Activated CD4-positive, alpha-beta T cell treated with anti-CD3 and anti-CD28 coated beads for 48 hours (primary cell): ENCODE data around the gene ZNF281.
"Not testable (repeated sequence)": the region's sequence is repeated elsewhere in the genome, so short reads cannot be mapped to it uniquely, and the experiment has no call there.

Experiments used
- DNase-seq: peaks from one replicate; pipeline ENCODE4 v3.0.0-alpha.2; 2020

The ZNF281 gene, protein sequence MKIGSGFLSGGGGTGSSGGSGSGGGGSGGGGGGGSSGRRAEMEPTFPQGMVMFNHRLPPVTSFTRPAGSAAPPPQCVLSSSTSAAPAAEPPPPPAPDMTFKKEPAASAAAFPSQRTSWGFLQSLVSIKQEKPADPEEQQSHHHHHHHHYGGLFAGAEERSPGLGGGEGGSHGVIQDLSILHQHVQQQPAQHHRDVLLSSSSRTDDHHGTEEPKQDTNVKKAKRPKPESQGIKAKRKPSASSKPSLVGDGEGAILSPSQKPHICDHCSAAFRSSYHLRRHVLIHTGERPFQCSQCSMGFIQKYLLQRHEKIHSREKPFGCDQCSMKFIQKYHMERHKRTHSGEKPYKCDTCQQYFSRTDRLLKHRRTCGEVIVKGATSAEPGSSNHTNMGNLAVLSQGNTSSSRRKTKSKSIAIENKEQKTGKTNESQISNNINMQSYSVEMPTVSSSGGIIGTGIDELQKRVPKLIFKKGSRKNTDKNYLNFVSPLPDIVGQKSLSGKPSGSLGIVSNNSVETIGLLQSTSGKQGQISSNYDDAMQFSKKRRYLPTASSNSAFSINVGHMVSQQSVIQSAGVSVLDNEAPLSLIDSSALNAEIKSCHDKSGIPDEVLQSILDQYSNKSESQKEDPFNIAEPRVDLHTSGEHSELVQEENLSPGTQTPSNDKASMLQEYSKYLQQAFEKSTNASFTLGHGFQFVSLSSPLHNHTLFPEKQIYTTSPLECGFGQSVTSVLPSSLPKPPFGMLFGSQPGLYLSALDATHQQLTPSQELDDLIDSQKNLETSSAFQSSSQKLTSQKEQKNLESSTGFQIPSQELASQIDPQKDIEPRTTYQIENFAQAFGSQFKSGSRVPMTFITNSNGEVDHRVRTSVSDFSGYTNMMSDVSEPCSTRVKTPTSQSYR

DNA sequence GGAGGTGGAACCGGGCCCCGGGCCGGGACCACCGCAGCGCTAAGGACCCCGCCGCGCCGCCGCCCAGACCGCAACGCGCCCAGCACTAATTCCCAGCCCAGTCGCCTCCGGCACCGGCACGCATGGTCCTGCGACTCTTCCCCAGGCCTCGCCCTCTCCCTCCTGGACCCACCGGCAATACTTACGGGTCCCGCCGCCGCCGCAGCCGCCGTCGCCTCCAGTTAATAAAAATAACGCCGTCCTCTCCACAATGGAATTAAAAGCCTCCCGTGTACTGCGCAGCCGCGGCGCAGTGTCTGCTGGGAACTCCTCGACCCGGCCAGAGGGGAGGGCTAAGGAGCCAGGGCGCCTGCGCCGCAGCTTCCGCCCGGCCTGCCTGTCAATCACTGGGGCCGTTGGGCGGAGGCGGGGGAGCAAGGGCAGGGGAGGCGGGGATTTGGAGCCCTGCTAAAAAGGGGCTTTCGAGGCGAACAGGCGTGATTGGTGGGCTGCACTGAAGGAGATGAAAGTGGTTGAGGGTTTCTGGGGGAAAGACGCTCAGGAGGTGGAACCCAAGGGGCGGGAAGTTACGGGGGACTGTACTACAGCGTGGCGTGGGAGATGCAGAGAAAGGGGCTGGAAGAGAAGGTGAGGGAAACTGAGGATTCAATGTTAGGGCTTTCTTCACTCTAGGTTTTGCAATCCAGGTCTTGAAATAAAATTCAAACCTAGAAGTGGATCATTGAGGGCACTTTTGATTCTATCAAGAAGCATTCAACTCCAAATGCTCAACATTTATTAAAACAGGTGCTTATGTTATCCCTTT lies at the start of gene ZNF281:
ZNF281 (minus strand) TSS at position 276 of the 805 bp plus-strand sequence. CDS start 331 bp downstream, outside the sequence.
- DNase-seq = peak; percentile 96

DNA sequence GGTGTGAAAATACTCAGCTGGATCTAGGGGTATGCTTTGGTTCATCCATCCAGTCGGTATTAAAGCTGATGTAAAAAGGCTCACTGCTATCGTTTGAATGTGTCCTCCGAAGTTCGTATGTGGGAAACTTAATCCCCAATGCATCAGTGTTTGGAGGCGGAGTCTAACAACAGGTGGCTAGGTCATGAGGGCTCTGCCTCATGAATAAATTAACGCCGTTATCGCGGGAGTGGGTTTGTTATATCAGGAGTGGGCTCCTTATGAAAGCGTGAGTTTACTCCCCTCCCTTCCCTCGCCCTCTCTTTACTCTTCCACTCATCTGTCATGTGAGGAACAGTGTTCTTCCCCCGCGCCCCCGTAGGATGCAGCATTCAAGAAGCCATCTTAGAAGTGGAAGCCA lies 48.9 kb upstream of the ZNF281 start:
- no peak for DNase-seq

- no peak for DNase-seq
Measured at GRCh38 chr1:200457810-200458209, 48.0 kb upstream of the ZNF281 start.

DNA sequence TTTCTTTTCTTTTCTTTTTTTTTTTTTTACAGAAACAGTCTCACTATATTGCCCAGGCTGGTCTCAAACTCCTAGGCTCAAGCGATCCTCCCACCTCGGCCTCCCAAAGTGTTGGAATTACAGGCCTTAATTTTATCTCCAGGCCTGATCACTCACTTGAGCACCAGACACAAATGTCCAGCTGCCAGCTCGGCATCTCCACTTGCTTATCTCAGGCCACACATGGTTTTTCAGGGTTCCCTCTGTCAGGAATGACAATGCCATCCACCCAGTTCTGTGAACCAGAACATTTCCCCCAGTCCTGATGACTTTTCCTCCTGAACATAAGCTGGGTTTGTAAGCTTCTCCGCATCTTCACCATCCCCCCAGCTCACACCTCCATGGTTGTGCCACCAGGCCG lies 44.6 kb upstream of the ZNF281 start:
- DNase-seq = no peak

- DNase-seq = no peak
Measured at GRCh38 chr1:200453553-200453905, 43.7 kb upstream of the ZNF281 start.

- no peak for DNase-seq
Measured at GRCh38 chr1:200452850-200453552, 43.2 kb upstream of the ZNF281 start.

GRCh38 chr1:200448034-200448762 lies 38.4 kb upstream of the ZNF281 start:
- DNase-seq = peak; percentile 7

DNA sequence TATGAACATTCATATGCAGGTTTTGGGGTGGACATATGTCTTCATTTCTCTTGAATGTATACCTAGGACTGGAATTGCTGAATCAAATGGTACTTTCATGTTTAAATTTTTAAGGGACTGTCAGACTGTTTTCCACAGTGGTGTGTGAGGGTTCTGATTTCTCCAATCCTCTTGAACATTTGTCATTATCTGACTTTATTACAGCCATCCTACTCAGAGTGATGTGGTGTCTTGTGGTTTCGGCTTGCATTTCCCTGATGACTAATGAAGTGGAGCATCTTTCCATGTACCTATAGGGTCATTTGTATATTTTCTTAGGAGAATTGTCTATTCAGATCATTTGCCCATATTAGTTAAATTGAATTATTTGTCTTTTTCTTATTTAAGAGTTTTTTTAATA lies 35.4 kb upstream of the ZNF281 start:
- peak; percentile 25 for DNase-seq

DNA sequence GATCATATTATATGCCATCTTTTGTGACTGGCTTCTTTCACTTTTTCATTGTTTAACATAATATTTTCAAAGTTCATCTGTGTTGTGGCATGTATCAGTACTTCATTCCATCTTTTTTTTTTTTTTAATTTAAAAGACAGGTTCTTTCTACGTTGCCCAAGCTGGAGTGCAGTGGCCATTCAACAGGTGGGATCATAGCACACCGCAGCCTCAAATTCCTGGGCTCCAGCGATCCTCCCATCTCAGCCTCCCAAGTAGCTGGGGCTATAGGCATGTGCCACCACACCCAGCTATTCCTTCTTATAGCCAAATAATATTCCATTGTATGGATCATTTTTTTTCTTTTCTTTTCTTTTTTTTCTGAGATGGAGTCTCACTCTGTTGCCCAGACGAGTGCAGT lies 34.6 kb upstream of the ZNF281 start:
- DNase-seq = no peak

GRCh38 chr1:200443860-200444259 lies 34.0 kb upstream of the ZNF281 start:
- no peak for DNase-seq

DNA sequence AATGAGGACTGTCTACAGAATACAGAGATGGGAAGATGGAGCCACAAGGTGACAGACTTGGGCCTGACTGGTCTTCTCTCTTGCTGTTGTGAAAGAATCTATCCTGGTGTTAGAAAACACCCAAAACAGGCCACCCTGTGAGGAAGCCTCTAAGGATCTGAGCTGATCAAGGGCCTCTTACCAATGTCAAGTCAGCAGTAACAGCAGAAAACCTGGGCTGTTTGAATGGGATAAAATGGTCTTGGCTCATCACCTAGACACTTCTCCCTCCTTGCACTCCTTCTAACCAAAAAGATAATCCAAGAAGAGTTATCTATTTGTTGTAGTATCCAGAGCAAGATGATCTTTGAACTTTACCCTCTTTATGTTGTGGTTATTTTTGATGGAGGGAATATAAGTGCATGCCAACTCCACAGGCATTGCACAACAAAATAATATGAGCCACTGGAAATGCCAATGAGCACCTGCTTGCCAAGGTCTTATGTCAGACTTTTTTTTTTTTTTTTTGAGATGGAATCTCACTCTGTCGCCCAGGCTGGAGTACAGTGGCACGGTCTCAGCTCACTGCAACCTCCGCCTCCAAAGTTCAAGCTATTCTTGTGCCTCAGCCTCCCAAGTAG lies 32.8 kb upstream of the ZNF281 start:
- no peak for DNase-seq

DNA sequence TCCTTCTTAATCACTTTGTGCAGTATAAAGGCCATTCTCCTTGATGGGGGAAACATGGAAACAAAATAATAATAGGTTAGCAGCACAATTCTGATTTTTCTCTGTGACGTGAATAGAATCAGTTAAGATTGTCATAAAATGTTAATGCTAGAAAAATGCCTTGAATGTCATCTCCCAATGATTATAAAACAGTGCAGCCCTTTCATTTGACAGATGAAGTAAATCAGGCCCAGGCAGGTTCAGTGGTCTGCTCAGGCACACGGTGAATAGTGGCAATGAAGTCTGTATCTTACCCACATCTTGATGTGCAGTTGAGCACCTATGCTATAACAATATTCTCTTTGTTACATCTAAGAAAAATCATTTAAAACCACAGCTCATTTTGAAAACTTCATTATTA lies 32.2 kb upstream of the ZNF281 start:
- no peak for DNase-seq

- DNase-seq = no peak
Measured at GRCh38 chr1:200438911-200439310, 29.1 kb upstream of the ZNF281 start.

DNA sequence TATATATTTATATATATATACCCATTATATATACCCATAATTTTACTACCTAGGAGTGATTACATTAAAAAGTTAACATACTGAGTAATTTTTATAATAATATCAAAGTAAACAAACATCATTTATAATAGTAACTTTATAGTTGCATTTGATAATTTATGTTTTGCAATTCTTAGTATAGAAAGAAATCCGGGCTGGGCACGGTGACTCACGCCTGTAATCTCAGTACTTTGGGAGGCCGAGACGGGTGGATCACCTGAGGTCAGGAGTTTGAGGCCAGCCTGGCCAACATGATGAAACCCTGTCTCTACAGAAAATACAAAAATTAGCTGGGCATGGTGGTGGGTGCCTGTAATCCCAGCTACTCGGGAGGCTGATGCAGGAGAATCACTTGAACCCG lies 28.6 kb upstream of the ZNF281 start:
- not testable (repeated sequence) for DNase-seq

GRCh38 chr1:200437556-200438203 lies 27.8 kb upstream of the ZNF281 start:
- DNase-seq = no peak

DNA sequence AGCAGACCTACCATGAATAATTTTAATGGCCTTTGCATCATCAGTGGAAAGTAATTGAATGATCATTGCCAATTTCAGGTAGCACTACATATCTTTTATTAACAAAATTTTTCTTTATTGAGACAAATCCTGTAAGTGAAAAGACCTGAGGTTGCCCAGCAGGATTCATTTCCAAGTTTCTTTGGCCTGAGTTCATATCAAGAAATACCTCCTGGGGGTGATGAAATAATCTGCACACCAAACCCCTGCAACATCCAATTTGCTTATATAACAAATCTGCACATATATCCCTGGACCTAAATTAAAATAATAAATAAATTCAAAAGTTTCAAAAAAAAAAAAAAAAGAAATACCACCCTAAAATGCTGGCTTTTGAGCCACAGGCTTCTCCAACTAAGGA lies 27.3 kb upstream of the ZNF281 start:
- no peak for DNase-seq

- DNase-seq = no peak
Measured at GRCh38 chr1:200436436-200436835, 26.6 kb upstream of the ZNF281 start.

DNA sequence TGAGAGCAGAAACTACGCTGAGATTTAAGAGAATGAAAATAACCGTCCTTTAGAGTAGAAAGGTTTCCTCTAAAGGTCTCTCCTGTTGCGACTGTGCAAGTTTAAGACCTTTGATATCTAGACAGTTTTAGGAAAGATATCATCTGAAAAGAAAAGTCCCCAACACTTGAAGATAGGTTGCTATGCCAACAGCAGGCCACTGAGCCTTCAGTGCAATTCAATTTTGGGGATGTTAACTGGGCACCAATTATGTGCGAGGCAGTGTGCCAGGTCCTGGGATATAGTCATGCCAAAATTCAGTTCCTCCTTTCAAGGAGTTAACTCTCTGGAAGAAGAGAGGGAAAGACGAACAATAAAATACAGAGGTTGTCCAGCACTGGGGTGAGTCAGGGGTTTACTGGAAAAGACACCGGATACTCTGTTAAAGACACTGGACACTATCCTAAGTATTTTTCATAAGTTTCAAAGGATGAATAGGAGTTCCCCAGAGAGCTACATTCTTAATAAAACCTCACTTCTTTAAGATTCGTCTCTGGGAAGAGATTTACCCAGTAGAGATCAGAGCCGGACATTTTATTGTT lies 25.5 kb upstream of the ZNF281 start:
- no peak for DNase-seq

GRCh38 chr1:200433586-200433985 lies 23.8 kb upstream of the ZNF281 start:
- no peak for DNase-seq

DNA sequence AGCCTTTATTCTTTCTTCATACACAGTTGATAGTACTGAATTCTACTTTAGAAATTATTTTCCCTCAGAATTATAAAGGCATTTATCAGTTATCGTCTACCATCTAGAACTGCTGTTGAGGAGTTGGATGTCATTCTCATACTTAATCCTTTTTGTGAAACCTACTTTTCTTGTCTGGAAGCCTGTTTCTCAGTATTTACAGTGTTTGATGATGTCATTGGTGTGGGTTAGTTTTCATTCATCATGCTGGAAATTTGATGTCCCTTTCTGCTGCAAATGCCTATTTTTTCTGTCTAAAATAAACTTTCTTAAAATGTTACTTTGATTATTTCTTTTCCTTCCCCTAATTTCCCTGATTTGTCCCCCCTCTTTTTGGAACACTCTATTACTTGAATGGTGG lies 22.8 kb upstream of the ZNF281 start:
- no peak for DNase-seq
